Activated CD4-positive, alpha-beta T cell treated with anti-CD3 and anti-CD28 coated beads, Interleukin-2, amount 10 ng/mL, durations not matched to agents 24 days and 14 days (primary cell): ENCODE measurements around the gene RPS3A. TPM values are rescaled to one million over a fixed set of nuclear protein-coding genes. Genes with fewer than 3 reads are reported as not detected.

ENCODE experiments used
- DNase-seq: peaks from one replicate; pipeline ENCODE4 v3.0.0; 2022
- H3K27ac Mint-ChIP-seq: one replicate; pipeline ENCODE4 v1.8.0; 2022; ENCODE audit warnings: mild to moderate bottlenecking, mixed read lengths
- H3K27me3 Mint-ChIP-seq: one replicate; pipeline ENCODE4 v1.8.0; 2022; ENCODE audit warnings: mixed read lengths
- H3K36me3 Mint-ChIP-seq: one replicate; pipeline ENCODE4 v1.8.0; 2022; ENCODE audit warnings: low read depth, mild to moderate bottlenecking, mixed read lengths
- H3K4me1 Mint-ChIP-seq: one replicate; pipeline ENCODE4 v1.8.0; 2021; ENCODE audit warnings: mixed read lengths
- H3K4me3 Mint-ChIP-seq: one replicate; pipeline ENCODE4 v1.8.0; 2022; ENCODE audit warnings: mild to moderate bottlenecking, moderate library complexity, mixed read lengths
- H3K9me3 Mint-ChIP-seq: one replicate; pipeline ENCODE4 v1.8.0; 2021; ENCODE audit warnings: mixed read lengths
- intact Hi-C: fragments of 100-400 bp; cut with micrococcal nuclease; formaldehyde crosslinking; loops from one replicate; pipeline ENCODE4 v1.15.1; 2023
- total RNA-seq: library from RNA; stranded (reverse); gene quantifications from 2 replicates; pipeline ENCODE4 v1.2.3, GENCODE V29; 2022

Gene RPS3A
- total RNA-seq, 1 donor from 2014 or later, result 1,855 TPM

GRCh38 chr4:151139814-151140213 is 40.4 kb downstream of the RPS3A start:
- DNase-seq, result no peak
- no peak overlapping the region for H3K27ac Mint-ChIP-seq
- intact Hi-C loops, result no loop called here
- no peaks in the 10 kb centered on the region for H3K27me3 Mint-ChIP-seq
- H3K36me3 Mint-ChIP-seq, result no peaks in the 10 kb centered on the region
- no peaks in the 10 kb centered on the region for H3K9me3 Mint-ChIP-seq
- no peaks in the 10 kb centered on the region for H3K4me1 Mint-ChIP-seq
- no peak overlapping the region for H3K4me3 Mint-ChIP-seq

GRCh38 chr4:151142758-151143157 is 43.3 kb downstream of the RPS3A start:
- intact Hi-C loops, result no loop called here
- H3K27me3 Mint-ChIP-seq, result no peaks in the 10 kb centered on the region
- H3K9me3 Mint-ChIP-seq, result no peaks in the 10 kb centered on the region
- H3K4me1 Mint-ChIP-seq, result no peaks in the 10 kb centered on the region
- H3K27ac Mint-ChIP-seq, result no peak overlapping the region
- no peak for DNase-seq
- H3K4me3 Mint-ChIP-seq, result no peak overlapping the region
- no peaks in the 10 kb centered on the region for H3K36me3 Mint-ChIP-seq

DNA sequence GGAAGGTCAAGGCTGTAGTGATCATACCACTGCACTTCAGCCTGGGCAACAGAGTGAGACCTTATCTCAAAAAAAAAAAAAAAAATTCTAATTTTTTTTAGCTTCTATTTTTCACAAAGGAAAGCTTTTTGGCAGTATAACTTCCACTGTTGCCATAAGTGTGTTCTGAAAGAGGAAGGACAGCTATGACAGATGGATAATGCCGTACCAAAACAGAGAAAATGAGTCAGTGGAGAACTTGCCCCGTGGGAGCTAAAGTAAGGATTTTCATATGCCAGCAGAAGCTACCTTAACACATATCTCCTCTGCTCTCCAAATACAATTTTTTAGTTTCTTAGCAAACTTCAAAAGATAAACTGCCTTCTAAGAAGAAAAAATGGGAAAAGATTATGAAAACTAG is 43.7 kb downstream of the RPS3A start:
- Mint-ChIP-seq H3K4me1 (no peaks in the 10 kb centered on the region), H3K36me3 (no peaks in the 10 kb centered on the region), H3K27ac (no peak overlapping the region), H3K9me3 (no peaks in the 10 kb centered on the region), H3K27me3 (no peaks in the 10 kb centered on the region), H3K4me3 (no peak overlapping the region)
- no peak for DNase-seq
- intact Hi-C loops, result no loop called here

DNA sequence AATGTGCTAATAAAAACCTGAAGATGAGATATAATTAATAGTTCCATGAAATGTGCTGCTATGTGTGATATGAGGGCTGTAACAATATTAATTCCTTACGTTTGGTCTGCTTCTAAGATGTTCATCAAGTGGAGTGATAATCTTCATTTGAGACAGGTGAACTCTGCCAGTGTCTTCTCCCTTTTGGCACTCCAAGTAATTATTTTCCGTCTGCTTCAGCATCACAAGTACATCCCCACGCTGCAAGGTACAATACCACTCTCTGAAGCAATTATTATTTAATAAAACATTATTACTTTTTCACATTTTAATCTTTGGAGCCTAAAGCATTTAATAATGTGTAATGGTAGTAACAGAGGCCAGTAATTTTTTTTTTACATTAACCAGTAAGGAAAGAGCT is 44.4 kb downstream of the RPS3A start:
- H3K36me3 Mint-ChIP-seq, result no peaks in the 10 kb centered on the region
- H3K4me3 Mint-ChIP-seq, result no peak overlapping the region
- no peaks in the 10 kb centered on the region for H3K9me3 Mint-ChIP-seq
- no peaks in the 10 kb centered on the region for H3K4me1 Mint-ChIP-seq
- no peak for DNase-seq
- H3K27me3 Mint-ChIP-seq, result no peaks in the 10 kb centered on the region
- no peak overlapping the region for H3K27ac Mint-ChIP-seq
- intact Hi-C loops, result no loop called here

- Mint-ChIP-seq H3K27me3 (no peaks in the 10 kb centered on the region), H3K9me3 (no peaks in the 10 kb centered on the region), H3K27ac (no peak overlapping the region), H3K36me3 (no peaks in the 10 kb centered on the region), H3K4me1 (no peaks in the 10 kb centered on the region), H3K4me3 (no peak overlapping the region)
- no peak for DNase-seq
- intact Hi-C loops, result no loop called here
These were observed 45.1 kb downstream of the RPS3A start for GRCh38 chr4:151144329-151145072.

GRCh38 chr4:151147000-151147399 is 47.6 kb downstream of the RPS3A start:
- Mint-ChIP-seq H3K36me3 (no peaks in the 10 kb centered on the region), H3K27me3 (peaks cover 4% of the 10 kb centered on the region), H3K9me3 (no peaks in the 10 kb centered on the region), H3K27ac (no peak overlapping the region), H3K4me1 (no peaks in the 10 kb centered on the region), H3K4me3 (no peak overlapping the region)
- intact Hi-C loops, result no loop called here
- DNase-seq, result no peak

DNA sequence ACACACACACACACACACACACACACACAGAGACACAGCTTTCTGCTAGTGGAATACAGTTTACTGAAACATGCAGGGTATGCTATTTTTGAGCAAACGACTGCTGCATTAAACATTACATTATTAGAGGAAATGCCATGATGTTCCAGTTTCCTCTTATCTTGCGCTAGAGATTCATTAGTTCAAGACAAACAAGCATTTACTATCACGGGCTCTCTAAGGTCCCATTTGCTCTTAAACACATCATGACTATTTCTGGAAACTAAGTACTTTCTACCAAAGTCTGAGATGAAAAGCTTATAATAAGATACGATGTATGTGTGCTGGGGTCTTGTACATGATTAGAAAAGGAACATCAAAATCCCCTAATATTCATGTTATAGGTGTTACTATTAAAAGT is 48.8 kb downstream of the RPS3A start:
- no peaks in the 10 kb centered on the region for H3K9me3 Mint-ChIP-seq
- H3K27ac Mint-ChIP-seq, result no peak overlapping the region
- no peaks in the 10 kb centered on the region for H3K36me3 Mint-ChIP-seq
- peaks cover 4% of the 10 kb centered on the region for H3K27me3 Mint-ChIP-seq
- no peak overlapping the region for H3K4me3 Mint-ChIP-seq
- H3K4me1 Mint-ChIP-seq, result no peaks in the 10 kb centered on the region
- intact Hi-C loops, result no loop called here
- DNase-seq, result no peak

- no peak for DNase-seq
- H3K4me1 Mint-ChIP-seq, result no peaks in the 10 kb centered on the region
- intact Hi-C loops, result no loop called here
- H3K36me3 Mint-ChIP-seq, result no peaks in the 10 kb centered on the region
- no peak overlapping the region for H3K4me3 Mint-ChIP-seq
- H3K9me3 Mint-ChIP-seq, result no peaks in the 10 kb centered on the region
- peaks cover 4% of the 10 kb centered on the region for H3K27me3 Mint-ChIP-seq
- H3K27ac Mint-ChIP-seq, result no peak overlapping the region
These were observed 51.6 kb downstream of the RPS3A start for GRCh38 chr4:151150821-151151580.

GRCh38 chr4:151152028-151152427 is 52.6 kb downstream of the RPS3A start:
- H3K9me3 Mint-ChIP-seq, result no peaks in the 10 kb centered on the region
- peaks cover 11% of the 10 kb centered on the region for H3K27me3 Mint-ChIP-seq
- H3K27ac Mint-ChIP-seq, result no peak overlapping the region
- intact Hi-C loops, result no loop called here
- H3K36me3 Mint-ChIP-seq, result no peaks in the 10 kb centered on the region
- no peak overlapping the region for H3K4me3 Mint-ChIP-seq
- no peak for DNase-seq
- no peaks in the 10 kb centered on the region for H3K4me1 Mint-ChIP-seq

DNA sequence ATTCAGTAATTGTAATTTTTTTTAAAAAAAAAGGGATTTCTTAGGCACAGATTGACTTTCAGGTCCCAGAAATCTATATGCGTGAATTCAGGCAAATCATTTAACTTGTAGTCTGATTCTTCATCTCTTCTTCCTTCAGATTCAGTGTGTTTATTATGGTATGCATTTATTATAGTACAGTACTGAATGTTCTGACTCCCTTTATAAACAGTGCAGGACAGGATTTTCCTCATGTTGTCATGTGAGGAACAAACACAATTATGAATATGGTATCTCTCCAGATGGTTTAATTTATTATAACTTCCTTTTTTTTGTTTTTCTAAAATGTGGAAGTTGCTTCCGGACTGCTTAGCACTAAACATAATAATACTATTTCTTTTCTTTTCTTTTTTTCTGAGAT is 54.2 kb downstream of the RPS3A start:
- no peak overlapping the region for H3K27ac Mint-ChIP-seq
- intact Hi-C loops, result no loop called here
- DNase-seq, result no peak
- H3K4me1 Mint-ChIP-seq, result no peaks in the 10 kb centered on the region
- H3K36me3 Mint-ChIP-seq, result no peaks in the 10 kb centered on the region
- H3K4me3 Mint-ChIP-seq, result no peak overlapping the region
- peaks cover 16% of the 10 kb centered on the region for H3K27me3 Mint-ChIP-seq
- no peaks in the 10 kb centered on the region for H3K9me3 Mint-ChIP-seq

Other genes with a start within 250 kb of the RPS3A start
- gene LRBA, start 84.3 kb upstream of the RPS3A start, total RNA-seq, result 52.6 and 54.0 TPM in 2 replicates
- not detected in 2 replicates for gene PRSS48, start 177.5 kb downstream of the RPS3A start, total RNA-seq
- not detected in 2 replicates for gene SH3D19, start 226.0 kb downstream of the RPS3A start, total RNA-seq